Common myeloid progenitor, CD34-positive (primary cell): ENCODE measurements around the gene CD48.

Experiments
- CTCF ChIA-PET: fragments of 350-600 bp; sonication (Branson Sonifier 250); formaldehyde crosslinking; loops from one replicate; lab custom pipeline; 2021; ENCODE audit warnings: antibody characterized with exemption; lab: Charles Lee
- POLR2A ChIA-PET: fragments of 350-600 bp; sonication (Branson Sonifier 250); formaldehyde crosslinking; loops from one replicate; lab custom pipeline; 2021; ENCODE audit warnings: antibody characterized with exemption; lab: Charles Lee
- DNase-seq, 3 donors: peaks; one replicate each; pipeline versions ENCODE4 v3.0.0 to v3.0.0-alpha.2; 2013
- H3K27ac ChIP-seq, 2 experiments: 1 replicate in 1 of 2; 2 replicates in 1 of 2; pipeline ENCODE4 v1.7.0; 2013; ENCODE audit warnings: inconsistent platforms in 2 of 2, low read length in 2 of 2, mild to moderate bottlenecking in 2 of 2, low read depth in 1 of 2, moderate library complexity in 1 of 2; ENCODE audit not compliant: severe bottlenecking in 2 of 2, insufficient read depth in 1 of 2, poor library complexity in 1 of 2
- H3K27me3 ChIP-seq, 5 experiments: replicated peaks in 2 of 5; 1 replicate in 3 of 5; 2 replicates in 2 of 5; pipeline versions ENCODE4 v1.6.1 to v1.7.0; 2013; ENCODE audit warnings: low read length in 4 of 5, mild to moderate bottlenecking in 2 of 5, moderate library complexity in 2 of 5, inconsistent platforms in 1 of 5; ENCODE audit not compliant: insufficient read depth in 5 of 5, control insufficient read depth in 4 of 5
- H3K36me3 ChIP-seq, 4 experiments: 1 replicate in 2 of 4; 2 replicates in 2 of 4; pipeline versions ENCODE4 v1.6.1 to v1.7.0; 2013; ENCODE audit warnings: low read length in 3 of 4, control low read depth in 1 of 4, mild to moderate bottlenecking in 1 of 4; ENCODE audit not compliant: control insufficient read depth in 4 of 4, insufficient read depth in 4 of 4
- H3K4me1 ChIP-seq, 4 experiments: 1 replicate in 3 of 4; 2 replicates in 1 of 4; pipeline versions ENCODE4 v1.6.1 to v1.7.1; 2013; ENCODE audit warnings: low read length in 3 of 4, mild to moderate bottlenecking in 3 of 4, control low read depth in 1 of 4, inconsistent platforms in 1 of 4, moderate library complexity in 1 of 4; ENCODE audit not compliant: control insufficient read depth in 4 of 4, insufficient read depth in 4 of 4; ENCODE audit errors: control extremely low read depth in 1 of 4
- H3K4me3 ChIP-seq, 7 experiments: 1 replicate in 4 of 7; 2 replicates in 3 of 7; pipeline versions ENCODE4 v1.5.1 to v1.7.0; 2013; ENCODE audit warnings: mild to moderate bottlenecking in 7 of 7, low read length in 6 of 7, moderate library complexity in 6 of 7, inconsistent platforms in 2 of 7, low read depth in 2 of 7, control low read depth in 1 of 7; ENCODE audit not compliant: insufficient read depth in 4 of 7, control insufficient read depth in 1 of 7; ENCODE audit errors: extremely low read depth in 1 of 7
- H3K9me3 ChIP-seq, 5 experiments: 1 replicate in 4 of 5; 2 replicates in 1 of 5; pipeline versions ENCODE4 v1.6.1 to v1.7.1; 2013; ENCODE audit warnings: low read length in 4 of 5, mild to moderate bottlenecking in 2 of 5, inconsistent platforms in 1 of 5, low read depth in 1 of 5, moderate library complexity in 1 of 5; ENCODE audit not compliant: control insufficient read depth in 4 of 5, insufficient read depth in 2 of 5; ENCODE audit errors: control extremely low read depth in 1 of 5
- WGBS: methylation state at CpG from one replicate; pipeline ENCODE4 v1.1.5; 2013; ENCODE audit not compliant: insufficient coverage; 5-methylcytosine and 5-hydroxymethylcytosine counted together

The CD48 gene

GRCh38 chr1:160658814-160659193 is 52.8 kb downstream of the CD48 start:
- Histone ChIP-seq H3K36me3 (no peaks in the 10 kb centered on the region), H3K4me3 (no peak overlapping the region), H3K27ac (no peak overlapping the region), H3K27me3 (no peaks in the 10 kb centered on the region), H3K9me3 (no peaks in the 10 kb centered on the region), H3K4me1 (peaks cover 4 to 33% (median 6%) of the 10 kb centered on the region in 4 experiments)
- DNase-seq, result no peak
- ChIA-PET POLR2A (no interaction called here), CTCF (interaction anchor here (1.0 to 3.4 kb wide), 3 partner anchors 13 to 22 kb away, joined by 3 to 16 read pairs (median 4); no protein-coding TSS in a partner anchor)
- 100% methylated on average over 1 of the region's 2 CpGs for WGBS

- Histone ChIP-seq H3K27ac (no peak overlapping the region), H3K4me1 (peaks cover 4 to 30% (median 5%) of the 10 kb centered on the region in 4 experiments)
- CTCF ChIA-PET, result interaction anchor here (0.9 to 3.4 kb wide), 3 partner anchors 12 to 17 kb away, joined by 3 to 16 read pairs (median 3); no protein-coding TSS in a partner anchor
These were observed 53.3 kb downstream of the CD48 start for GRCh38 chr1:160658162-160658813.

GRCh38 chr1:160657250-160657781 is 54.3 kb downstream of the CD48 start:
- WGBS, result 79% methylated on average over 2 of the region's 5 CpGs
- H3K27me3 ChIP-seq, result no peaks in the 10 kb centered on the region
- ChIA-PET CTCF (interaction anchor here (0.9 kb wide), 1 partner anchor 14 kb away, joined by 3 read pairs; no protein-coding TSS in a partner anchor), POLR2A (no interaction called here)
- H3K4me3 ChIP-seq, result no peak overlapping the region
- no peaks in the 10 kb centered on the region for H3K36me3 ChIP-seq
- no peak overlapping the region for H3K27ac ChIP-seq
- H3K4me1 ChIP-seq, result peaks cover 0 to 24% (median 1%) of the 10 kb centered on the region in 4 experiments
- H3K9me3 ChIP-seq, result no peaks in the 10 kb centered on the region
- DNase-seq, result no peak

More at GRCh38 chr1:160658162-160658813, 53.3 kb downstream of the CD48 start:
- WGBS, result 94% methylated on average over 6 of the region's 8 CpGs
- H3K4me3 ChIP-seq, result no peak overlapping the region
- no peaks in the 10 kb centered on the region for H3K36me3 ChIP-seq
- DNase-seq, result no peak
- no peaks in the 10 kb centered on the region for H3K9me3 ChIP-seq
- POLR2A ChIA-PET, result no interaction called here
- H3K27me3 ChIP-seq, result no peaks in the 10 kb centered on the region

- no peak for DNase-seq
- H3K36me3 ChIP-seq, result no peaks in the 10 kb centered on the region
- ChIA-PET POLR2A (no interaction called here), CTCF (interaction anchor here (1.3 kb wide), 1 partner anchor 10 kb away, joined by 5 read pairs; the partner anchor contains the start of gene SLAMF1)
- no peaks in the 10 kb centered on the region for H3K27me3 ChIP-seq
- H3K27ac ChIP-seq, result no peak overlapping the region
- no peaks in the 10 kb centered on the region for H3K9me3 ChIP-seq
- H3K4me3 ChIP-seq, result no peak overlapping the region
- WGBS, result no CpG with 5 or more reads among the region's 3 CpGs
- H3K4me1 ChIP-seq, result peaks cover under 1 to 26% (median 2%) of the 10 kb centered on the region in 4 experiments
These were observed 54.9 kb downstream of the CD48 start for GRCh38 chr1:160656737-160657136.

- no peaks in the 10 kb centered on the region for H3K36me3 ChIP-seq
- H3K4me1 ChIP-seq, result peaks cover 4 to 37% (median 6%) of the 10 kb centered on the region in 4 experiments
- ChIA-PET CTCF (no interaction called here), POLR2A (no interaction called here)
- H3K4me3 ChIP-seq, result no peak overlapping the region
- no peak overlapping the region for H3K27ac ChIP-seq
- no peaks in the 10 kb centered on the region for H3K9me3 ChIP-seq
- WGBS, result 100% methylated on average over 1 of the region's 2 CpGs
- no peaks in the 10 kb centered on the region for H3K27me3 ChIP-seq
- no peak for DNase-seq
These were observed 58.0 kb downstream of the CD48 start for GRCh38 chr1:160653620-160654016.

GRCh38 chr1:160652924-160653619 is 58.5 kb downstream of the CD48 start:
- no peak for DNase-seq
- Histone ChIP-seq H3K36me3 (no peaks in the 10 kb centered on the region), H3K9me3 (no peaks in the 10 kb centered on the region), H3K4me1 (peaks cover 4 to 39% (median 6%) of the 10 kb centered on the region in 4 experiments), H3K27ac (no peak overlapping the region), H3K4me3 (no peak overlapping the region), H3K27me3 (no peaks in the 10 kb centered on the region)
- 97% methylated on average over 6 of the region's 9 CpGs for WGBS
- ChIA-PET POLR2A (no interaction called here), CTCF (no interaction called here)
